GM20000 (cell line): ENCODE measurements around the gene HMCN2.

Experiments used
- DNase-seq: peaks from one replicate; pipeline ENCODE4 v3.0.0; 2012; ENCODE audit warnings: low spot score
- CTCF ChIP-seq: IDR thresholded peaks from 2 replicates; pipeline ENCODE4 v1.5.1; 2012; ENCODE audit warnings: mild to moderate bottlenecking, control low read depth; ENCODE audit errors: extremely low read depth, missing control alignments

HMCN2 gene

GRCh38 chr9:130366072-130366471, 100.5 kb downstream of the HMCN2 start:
- DNase-seq = no peak
- TF ChIP-seq CTCF = no peak

- no peak for TF ChIP-seq CTCF
Observed at GRCh38 chr9:130366888-130367550, 101.5 kb downstream of the HMCN2 start.

GRCh38 chr9:130368631-130369103, 103.1 kb downstream of the HMCN2 start:
- no peak for DNase-seq
- no peak for TF ChIP-seq CTCF

More at GRCh38 chr9:130366888-130367550, 101.5 kb downstream of the HMCN2 start:
- DNase-seq = no peak

- DNase-seq = no peak
- no peak for TF ChIP-seq CTCF
Observed at GRCh38 chr9:130370226-130370625, 104.7 kb downstream of the HMCN2 start.

GRCh38 chr9:130371196-130371966, 105.8 kb downstream of the HMCN2 start:
- no peak for DNase-seq
- no peak for TF ChIP-seq CTCF

GRCh38 chr9:130372057-130372456, 106.5 kb downstream of the HMCN2 start:
- no peak for TF ChIP-seq CTCF
- no peak for DNase-seq

GRCh38 chr9:130373679-130374325, 108.2 kb downstream of the HMCN2 start:
- no peak for DNase-seq

More at GRCh38 chr9:130373679-130374325, 108.2 kb downstream of the HMCN2 start:
- TF ChIP-seq CTCF = no peak
